PC-9 (cell line): ENCODE results near the gene BCR.

Experiments
- CTCF ChIP-seq: fragments of 200-600 bp; sonication (generic); conservative IDR thresholded peaks from 2 replicates; pipeline ENCODE4 v1.6.1; 2017; ENCODE audit warnings: mixed run types, antibody characterized with exemption, mild to moderate bottlenecking, moderate library complexity
- EZH2 ChIP-seq: fragments of 200-600 bp; sonication (generic); IDR thresholded peaks from 2 replicates; pipeline ENCODE4 v1.8.0; 2017; ENCODE audit warnings: antibody characterized with exemption, low read depth

DNA sequence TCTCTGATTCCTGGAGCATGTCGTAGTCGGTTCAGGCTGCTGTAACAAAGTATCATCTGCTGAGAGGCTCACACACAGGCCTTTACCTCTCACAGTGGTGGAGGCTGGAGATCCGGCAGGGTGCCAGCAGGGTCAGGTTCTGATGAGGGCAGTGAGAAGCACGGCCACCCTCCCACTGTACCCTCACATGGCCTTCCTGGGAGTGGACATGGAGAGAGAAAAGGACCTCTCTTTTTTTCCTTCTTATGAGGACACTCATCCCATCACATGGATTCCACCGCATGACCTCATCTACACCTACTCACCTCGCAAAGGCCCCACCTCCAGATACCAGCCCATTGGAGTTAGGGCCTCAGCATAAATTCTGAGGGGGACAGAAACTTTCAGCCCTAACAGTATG lies 99.5 kb downstream of the BCR start:
- TF ChIP-seq CTCF (no peak), EZH2 (no peak)
